Parathyroid adenoma (tissue), 2 donors: ENCODE measurements around the gene RGS17.

Experiments used
- H2AFZ ChIP-seq: fragments of 300-600 bp; sonication (generic); one replicate; pipeline ENCODE4 v1.7.0; 2017; ENCODE audit warnings: antibody characterized with exemption, mild to moderate bottlenecking
- H3K27ac ChIP-seq: fragments of 300-600 bp; sonication (generic); one replicate; pipeline ENCODE4 v1.7.0; 2017
- H3K27me3 ChIP-seq: fragments of 300-600 bp; sonication (generic); one replicate; pipeline ENCODE4 v1.7.0; 2017; ENCODE audit warnings: low read length; ENCODE audit not compliant: control insufficient read depth, insufficient read depth
- H3K36me3 ChIP-seq: fragments of 300-600 bp; sonication (generic); one replicate; pipeline ENCODE4 v1.7.0; 2017; ENCODE audit warnings: low read length; ENCODE audit not compliant: control insufficient read depth, insufficient read depth
- H3K4me1 ChIP-seq: fragments of 300-600 bp; sonication (generic); one replicate; pipeline ENCODE4 v1.7.0; 2017; ENCODE audit warnings: control low read depth
- H3K4me2 ChIP-seq: fragments of 300-600 bp; sonication (generic); one replicate; pipeline ENCODE4 v1.7.0; 2017; ENCODE audit warnings: low read length
- H3K4me3 ChIP-seq: fragments of 300-600 bp; sonication (generic); one replicate; pipeline ENCODE4 v1.7.0; 2017; ENCODE audit warnings: low read depth, low read length
- H3K79me2 ChIP-seq: fragments of 300-600 bp; sonication (generic); one replicate; pipeline ENCODE4 v1.7.0; 2017; ENCODE audit warnings: control low read depth
- H3K9ac ChIP-seq: fragments of 300-600 bp; sonication (generic); one replicate; pipeline ENCODE4 v1.7.0; 2017; ENCODE audit warnings: mild to moderate bottlenecking
- H3K9me3 ChIP-seq: fragments of 300-600 bp; sonication (generic); one replicate; pipeline ENCODE4 v1.7.0; 2017; ENCODE audit warnings: low read length; ENCODE audit not compliant: control insufficient read depth
- CTCF ChIP-seq: fragments of 300-600 bp; sonication (generic); IDR thresholded peaks from one replicate; pipeline ENCODE4 v1.7.0; 2017; ENCODE audit warnings: antibody characterized with exemption, mild to moderate bottlenecking
- donor health status: primary hyperparathyroidism.

The RGS17 gene

GRCh38 chr6:153088796-153089195 lies 42.3 kb downstream of the RGS17 start:
- no peaks in the 10 kb centered on the region for H3K79me2 ChIP-seq
- TF ChIP-seq CTCF: no peak
- no peak overlapping the region for H3K9ac ChIP-seq
- no peaks in the 10 kb centered on the region for H3K4me1 ChIP-seq
- H3K27me3 ChIP-seq: no peaks in the 10 kb centered on the region
- H3K27ac ChIP-seq: no peak overlapping the region
- H3K36me3 ChIP-seq: no peaks in the 10 kb centered on the region
- no peak overlapping the region for H2AFZ ChIP-seq
- no peak overlapping the region for H3K4me3 ChIP-seq
- no peak overlapping the region for H3K4me2 ChIP-seq
- H3K9me3 ChIP-seq: no peaks in the 10 kb centered on the region

DNA sequence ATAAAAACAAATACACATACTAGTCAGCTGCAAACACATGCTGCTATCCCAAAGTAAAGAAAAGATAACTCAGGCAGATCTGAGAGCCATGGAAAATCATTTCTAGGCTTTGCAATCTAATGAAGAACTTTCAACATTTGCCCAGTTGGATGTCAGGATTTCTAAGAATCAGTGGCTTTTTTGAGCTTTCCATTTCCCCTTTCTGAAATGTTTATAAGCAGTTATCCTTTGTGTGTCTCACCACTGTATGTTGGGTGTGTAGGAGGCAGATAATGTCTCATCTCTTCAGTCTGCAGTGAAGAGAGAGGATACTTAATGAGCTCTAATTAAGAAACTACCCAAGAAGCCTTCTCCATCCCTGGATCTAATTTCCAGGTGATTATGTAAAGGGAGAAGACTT lies 43.6 kb downstream of the RGS17 start:
- no peak overlapping the region for H3K9ac ChIP-seq
- no peak overlapping the region for H3K27ac ChIP-seq
- no peaks in the 10 kb centered on the region for H3K9me3 ChIP-seq
- H3K27me3 ChIP-seq: no peaks in the 10 kb centered on the region
- no peak overlapping the region for H3K4me3 ChIP-seq
- no peaks in the 10 kb centered on the region for H3K4me1 ChIP-seq
- H3K4me2 ChIP-seq: no peak overlapping the region
- TF ChIP-seq CTCF: no peak
- H3K36me3 ChIP-seq: no peaks in the 10 kb centered on the region
- no peaks in the 10 kb centered on the region for H3K79me2 ChIP-seq
- H2AFZ ChIP-seq: no peak overlapping the region

GRCh38 chr6:153086225-153086990 lies 44.7 kb downstream of the RGS17 start:
- no peak overlapping the region for H3K4me2 ChIP-seq
- no peak overlapping the region for H3K27ac ChIP-seq
- no peaks in the 10 kb centered on the region for H3K36me3 ChIP-seq
- H3K27me3 ChIP-seq: no peaks in the 10 kb centered on the region
- no peak for TF ChIP-seq CTCF
- no peak overlapping the region for H2AFZ ChIP-seq
- H3K9me3 ChIP-seq: no peaks in the 10 kb centered on the region
- H3K4me3 ChIP-seq: no peak overlapping the region
- no peaks in the 10 kb centered on the region for H3K4me1 ChIP-seq
- no peaks in the 10 kb centered on the region for H3K79me2 ChIP-seq
- H3K9ac ChIP-seq: no peak overlapping the region

DNA sequence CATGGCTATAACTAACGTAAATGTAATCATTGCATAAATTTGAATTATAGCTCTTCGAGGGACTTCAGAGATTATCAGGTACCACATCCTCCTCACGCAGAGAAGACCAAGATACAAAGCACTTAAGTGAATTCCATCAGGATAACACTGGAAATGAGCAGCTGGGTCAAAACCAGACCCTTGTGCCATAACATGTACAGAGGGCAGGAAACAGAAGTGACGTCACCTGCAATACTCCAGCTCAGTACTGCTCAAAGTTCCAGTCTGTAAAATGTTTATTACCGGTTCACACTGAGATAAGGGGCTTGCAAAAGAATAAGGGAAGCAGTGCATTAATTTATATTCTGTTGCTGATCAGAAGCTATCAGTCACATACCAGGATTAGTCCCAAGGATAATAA lies 45.8 kb downstream of the RGS17 start:
- H3K9ac ChIP-seq: no peak overlapping the region
- no peaks in the 10 kb centered on the region for H3K27me3 ChIP-seq
- H3K79me2 ChIP-seq: no peaks in the 10 kb centered on the region
- no peak overlapping the region for H3K4me3 ChIP-seq
- H3K9me3 ChIP-seq: no peaks in the 10 kb centered on the region
- no peak overlapping the region for H3K4me2 ChIP-seq
- TF ChIP-seq CTCF: no peak
- no peak overlapping the region for H2AFZ ChIP-seq
- no peaks in the 10 kb centered on the region for H3K4me1 ChIP-seq
- no peak overlapping the region for H3K27ac ChIP-seq
- no peaks in the 10 kb centered on the region for H3K36me3 ChIP-seq

GRCh38 chr6:153084393-153084792 lies 46.7 kb downstream of the RGS17 start:
- H3K9ac ChIP-seq: no peak overlapping the region
- no peaks in the 10 kb centered on the region for H3K9me3 ChIP-seq
- H3K4me1 ChIP-seq: no peaks in the 10 kb centered on the region
- no peak overlapping the region for H2AFZ ChIP-seq
- H3K4me2 ChIP-seq: no peak overlapping the region
- no peaks in the 10 kb centered on the region for H3K36me3 ChIP-seq
- H3K27ac ChIP-seq: no peak overlapping the region
- H3K4me3 ChIP-seq: no peak overlapping the region
- H3K79me2 ChIP-seq: no peaks in the 10 kb centered on the region
- no peaks in the 10 kb centered on the region for H3K27me3 ChIP-seq
- no peak for TF ChIP-seq CTCF
